Mesenteric fat pad (tissue), 1 donor: ENCODE measurements around the gene FAM53A. TPM values are rescaled to one million over a fixed set of nuclear protein-coding genes. Genes with fewer than 3 reads are reported as not detected.

Experiments
- DNase-seq: peaks from one replicate; pipeline ENCODE4 v3.0.0-alpha.2; 2020; ENCODE audit warnings: low spot score
- total RNA-seq: library from RNA; stranded (reverse); fragmentation: NEBNext Ultra II Directional; extraction: Animal tissue kit (Norgen Biotek cat#: 25700); gene quantifications from one replicate; pipeline ENCODE4 v1.2.1, GENCODE V29; 2021
- donor health status: DM: yes; HTN: yes; CAD: no.

The FAM53A gene
- total RNA-seq, 1 donor from 2014 or later: 2.9 TPM

GRCh38 chr4:1660948-1661677, 23.0 kb downstream of the FAM53A start:
- DNase-seq: no peak

DNA sequence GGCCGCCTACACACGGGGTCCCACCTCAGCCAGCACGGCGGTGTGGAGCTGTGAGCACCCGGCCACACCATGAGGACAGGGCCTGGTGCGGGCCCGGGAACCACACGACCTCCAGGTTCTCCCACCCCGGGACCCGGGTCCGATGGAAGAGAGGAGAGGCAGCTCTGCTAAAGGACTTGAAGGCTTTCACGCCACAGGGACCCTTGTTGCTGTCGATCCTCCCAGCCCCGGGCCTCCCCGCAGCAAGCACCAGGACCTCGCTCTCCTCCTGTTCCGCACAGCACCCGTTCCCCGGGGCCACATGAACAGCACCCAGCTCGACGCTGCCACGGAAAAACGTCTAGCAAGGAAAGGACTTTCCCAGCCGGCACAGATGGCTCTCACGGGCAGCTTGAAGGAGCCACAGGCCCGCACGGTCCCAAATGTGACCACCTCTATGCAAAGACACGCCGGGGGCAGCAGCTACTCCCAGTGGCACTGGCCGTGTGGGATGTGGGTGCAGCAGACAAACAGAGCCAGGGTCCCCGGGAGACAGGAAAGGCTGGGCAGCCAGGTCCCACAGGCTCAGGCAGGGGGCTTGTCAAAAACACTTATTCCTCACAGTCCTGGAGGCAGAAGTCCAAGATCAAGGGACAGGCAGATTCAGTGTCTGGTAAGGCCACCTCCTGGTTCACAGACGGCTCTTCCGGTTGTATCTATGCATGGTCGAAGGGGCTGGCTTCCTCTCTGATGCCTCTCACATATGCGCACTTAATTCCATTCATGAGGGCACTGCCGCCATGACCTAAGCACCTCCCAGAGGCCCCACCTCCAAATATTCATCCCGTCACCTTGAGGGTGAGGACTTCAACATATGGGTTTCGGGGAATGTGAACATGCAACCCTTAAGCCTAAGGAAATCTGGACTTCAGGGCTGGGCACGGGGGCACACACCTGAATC, 24.7 kb downstream of the FAM53A start:
- DNase-seq: no peak

DNA sequence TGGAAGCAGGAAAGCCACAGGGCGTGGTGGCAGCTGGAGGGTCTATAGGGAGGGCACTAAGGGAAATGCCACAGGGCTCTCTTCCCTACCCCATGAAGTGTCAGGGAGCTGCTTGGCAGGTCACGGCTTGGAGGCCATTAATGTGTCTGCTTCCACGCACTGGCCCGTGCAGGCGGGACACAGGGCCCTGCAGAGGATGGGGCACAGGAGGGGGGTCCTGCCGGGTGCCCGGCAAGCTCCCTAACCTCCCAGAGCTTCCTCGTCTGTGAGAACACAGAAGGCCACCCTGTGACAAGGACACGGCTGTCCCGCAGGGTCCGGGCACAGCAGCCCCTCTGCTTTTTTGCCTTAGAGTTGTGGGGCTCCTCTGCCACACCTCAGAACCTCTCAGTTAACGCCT, 25.5 kb downstream of the FAM53A start:
- no peak for DNase-seq

- DNase-seq: no peak
Measured at GRCh38 chr4:1658146-1658545, 26.0 kb downstream of the FAM53A start.

- no peak for DNase-seq
Measured at GRCh38 chr4:1656986-1657385, 27.1 kb downstream of the FAM53A start.

DNA sequence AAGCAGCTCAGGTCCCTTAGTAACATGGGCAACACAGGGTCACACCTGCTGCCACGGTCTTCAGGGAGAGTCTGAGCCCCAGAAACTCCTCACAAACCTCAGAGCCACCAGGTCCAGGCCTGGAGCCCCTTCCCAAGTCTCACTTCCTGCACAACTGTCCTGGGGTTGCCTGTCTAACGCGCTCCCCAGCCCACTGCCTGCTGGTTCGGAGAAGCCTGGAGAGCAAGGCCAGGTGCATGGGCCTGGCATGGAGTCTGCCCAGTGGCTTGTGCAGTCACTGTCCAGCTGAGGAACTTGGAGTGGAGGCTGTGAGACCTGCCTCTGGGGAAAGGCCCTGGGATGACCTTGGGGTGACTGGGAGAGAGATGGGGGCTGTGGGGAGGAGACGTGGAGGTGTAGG, 28.0 kb downstream of the FAM53A start:
- no peak for DNase-seq

- DNase-seq: no peak
Measured at GRCh38 chr4:1655676-1656075, 28.4 kb downstream of the FAM53A start.

GRCh38 chr4:1655081-1655480, 29.0 kb downstream of the FAM53A start:
- DNase-seq: no peak

- DNase-seq: no peak
Measured at GRCh38 chr4:1654216-1654955, 29.7 kb downstream of the FAM53A start.

GRCh38 chr4:1653776-1654175, 30.3 kb downstream of the FAM53A start:
- no peak for DNase-seq

GRCh38 chr4:1652088-1652487, 32.0 kb downstream of the FAM53A start:
- DNase-seq: no peak

- DNase-seq: no peak
Measured at GRCh38 chr4:1651609-1652008, 32.5 kb downstream of the FAM53A start.

DNA sequence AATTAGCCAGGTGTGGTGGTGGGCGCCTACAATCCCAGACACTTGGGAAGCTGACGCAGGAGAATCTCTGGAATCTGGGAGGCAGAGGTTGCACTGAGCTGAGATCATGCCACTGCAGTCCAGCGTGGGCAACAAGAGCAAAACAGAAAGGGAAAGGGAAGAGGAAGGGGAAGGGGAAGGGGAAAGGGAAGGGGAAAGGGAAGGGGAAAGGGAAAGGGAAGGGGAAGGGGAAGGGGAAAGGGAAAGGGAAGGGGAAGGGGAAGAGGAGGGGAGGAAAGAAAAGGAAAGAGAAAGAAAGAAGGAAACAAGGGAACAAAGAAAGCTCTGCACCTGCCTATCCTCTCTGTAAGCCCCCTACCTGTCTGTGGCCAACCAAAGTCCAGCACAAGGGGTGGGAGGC, 35.2 kb downstream of the FAM53A start:
- no peak for DNase-seq

- DNase-seq: no peak
Measured at GRCh38 chr4:1647432-1647831, 36.7 kb downstream of the FAM53A start.

- no peak for DNase-seq
Measured at GRCh38 chr4:1646690-1647089, 37.4 kb downstream of the FAM53A start.

GRCh38 chr4:1644891-1645657, 39.0 kb downstream of the FAM53A start:
- no peak for DNase-seq

DNA sequence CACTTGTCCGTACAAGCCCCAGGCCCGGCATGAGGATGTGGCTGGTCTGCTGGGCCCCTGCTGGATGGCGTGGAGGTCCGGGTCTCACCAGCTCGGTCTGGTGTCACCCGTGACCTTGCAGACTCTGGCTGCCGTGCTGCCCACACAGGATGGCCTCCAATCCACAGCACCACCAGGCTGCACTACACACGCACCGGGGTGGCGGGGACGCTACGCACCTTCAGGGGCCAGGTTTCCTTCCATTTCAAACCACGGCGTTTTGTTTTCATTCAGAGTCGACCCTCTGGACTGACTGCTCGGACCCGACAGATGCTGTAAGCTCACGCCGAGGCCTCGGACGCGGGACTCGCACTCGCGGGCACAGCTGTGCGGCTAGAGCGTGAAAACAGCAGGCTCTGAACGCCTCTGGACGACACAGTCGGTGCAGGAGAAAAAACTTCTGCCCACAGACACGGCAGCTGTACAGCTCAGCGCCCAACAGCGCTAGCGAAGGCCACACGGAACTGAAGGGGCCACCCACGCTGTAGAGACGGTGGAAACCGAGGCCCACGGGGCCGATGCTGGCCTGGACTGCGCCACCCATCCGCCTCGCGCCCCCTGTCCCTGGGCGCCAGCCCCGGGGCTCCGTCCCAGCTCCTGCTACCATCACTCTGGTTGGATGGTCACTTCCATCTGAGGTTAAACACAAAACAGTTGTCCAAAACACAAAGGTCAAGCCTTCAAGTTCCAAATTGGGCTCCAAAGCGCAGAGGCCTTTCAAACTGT, 40.0 kb downstream of the FAM53A start:
- no peak for DNase-seq

- DNase-seq: no peak
Measured at GRCh38 chr4:1642196-1642951, 41.7 kb downstream of the FAM53A start.

DNA sequence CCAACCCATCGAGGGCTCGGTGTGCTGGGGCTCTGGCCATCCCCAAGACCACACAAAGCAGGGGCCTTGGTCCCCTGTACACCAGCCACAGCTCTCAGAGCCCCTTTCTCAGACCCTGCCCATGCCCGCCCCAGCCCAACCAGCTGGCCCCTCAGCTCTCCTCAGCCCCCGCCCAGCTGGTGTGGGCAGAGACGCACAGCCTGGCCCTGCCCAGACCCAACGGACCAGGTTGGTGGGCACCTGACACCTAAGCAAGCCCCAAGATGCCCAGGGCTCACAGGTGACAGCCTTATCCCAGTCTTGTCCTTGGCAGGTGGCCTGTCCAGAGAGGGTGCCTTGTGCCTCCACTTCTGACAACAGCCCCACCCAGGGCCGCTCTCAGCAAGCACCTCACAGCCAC, 42.4 kb downstream of the FAM53A start:
- no peak for DNase-seq
